GM10266 (cell line): ENCODE data around the gene MILR1.
"Not testable (repeated sequence)": the region's sequence is repeated elsewhere in the genome, so short reads cannot be mapped to it uniquely, and the experiment has no call there.

Experiments used
- DNase-seq: peaks from one replicate; pipeline ENCODE4 v3.0.0; 2012; ENCODE audit errors: extremely low spot score
- CTCF ChIP-seq: IDR thresholded peaks from 2 replicates; pipeline ENCODE4 v1.5.1; 2012; ENCODE audit warnings: mild to moderate bottlenecking, low read depth; ENCODE audit not compliant: control insufficient read depth, insufficient read depth; ENCODE audit errors: missing control alignments

The MILR1 gene

GRCh38 chr17:64449545-64449944 is 630 bp downstream of the MILR1 start:
- no peak for DNase-seq
- no peak for TF ChIP-seq CTCF

DNA sequence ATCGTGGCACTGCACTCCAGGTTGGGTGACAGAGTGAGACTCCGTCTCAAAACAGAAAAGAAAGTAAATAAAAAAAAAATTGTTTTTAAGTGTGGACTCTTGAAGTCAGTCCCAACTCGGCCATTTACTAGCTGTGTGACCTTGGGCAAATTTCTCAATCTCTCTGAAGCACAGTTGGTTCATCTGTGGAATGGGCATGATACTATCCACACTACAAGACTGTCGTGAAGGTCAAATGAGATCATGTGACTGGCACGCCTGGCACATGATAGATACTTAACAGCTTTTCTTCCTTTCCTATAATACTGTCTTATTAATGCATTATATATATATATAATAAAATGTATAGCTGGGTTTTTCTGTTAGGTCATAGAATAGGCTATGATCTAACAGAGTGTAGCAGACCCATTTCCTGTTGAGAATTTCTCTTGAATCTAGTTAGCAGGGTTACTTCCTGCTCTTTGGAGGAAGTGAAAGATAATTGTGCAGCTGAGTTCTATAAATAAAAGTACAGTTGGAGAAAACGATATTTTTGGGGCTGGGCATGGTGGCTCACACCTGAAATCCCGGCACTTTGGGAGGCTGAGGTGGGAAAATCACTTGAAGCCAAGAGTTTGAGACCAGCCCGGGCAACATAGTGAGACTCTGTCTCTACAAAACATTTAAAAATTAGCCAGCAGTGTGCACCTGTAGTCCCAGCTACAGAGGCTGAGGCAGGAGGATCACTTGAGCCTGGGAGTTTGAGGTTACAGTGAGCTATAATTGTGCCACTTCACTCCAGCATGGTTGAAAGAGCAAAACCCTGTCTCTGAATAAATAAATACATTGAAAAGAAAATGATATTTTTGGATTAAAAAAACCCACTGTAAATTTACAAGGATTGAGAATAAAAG is 7.3 kb downstream of the MILR1 start:
- peak; percentile 24 for DNase-seq

DNA sequence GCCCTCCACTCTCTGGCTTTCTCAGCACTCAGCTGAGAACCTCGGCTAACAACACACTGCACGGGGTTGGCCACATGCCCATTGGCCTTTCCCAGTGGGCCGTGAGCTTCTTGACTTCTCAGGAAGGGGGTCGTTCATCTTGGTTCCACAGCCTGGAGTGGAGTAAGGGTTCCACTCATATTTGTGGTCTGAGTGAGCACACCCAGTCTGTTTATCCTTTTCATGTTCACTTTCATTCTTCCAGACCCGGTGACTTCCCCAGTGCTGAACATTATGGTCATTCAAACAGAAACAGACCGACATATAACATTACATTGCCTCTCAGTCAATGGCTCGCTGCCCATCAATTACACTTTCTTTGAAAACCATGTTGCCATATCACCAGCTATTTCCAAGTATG is 8.2 kb downstream of the MILR1 start:
- no peak for DNase-seq
- no peak for TF ChIP-seq CTCF

More for the DNA sequence above, 7.3 kb downstream of the MILR1 start:
- TF ChIP-seq CTCF, result no peak

GRCh38 chr17:64458756-64459155 is 9.8 kb downstream of the MILR1 start:
- no peak for DNase-seq
- TF ChIP-seq CTCF, result no peak

DNA sequence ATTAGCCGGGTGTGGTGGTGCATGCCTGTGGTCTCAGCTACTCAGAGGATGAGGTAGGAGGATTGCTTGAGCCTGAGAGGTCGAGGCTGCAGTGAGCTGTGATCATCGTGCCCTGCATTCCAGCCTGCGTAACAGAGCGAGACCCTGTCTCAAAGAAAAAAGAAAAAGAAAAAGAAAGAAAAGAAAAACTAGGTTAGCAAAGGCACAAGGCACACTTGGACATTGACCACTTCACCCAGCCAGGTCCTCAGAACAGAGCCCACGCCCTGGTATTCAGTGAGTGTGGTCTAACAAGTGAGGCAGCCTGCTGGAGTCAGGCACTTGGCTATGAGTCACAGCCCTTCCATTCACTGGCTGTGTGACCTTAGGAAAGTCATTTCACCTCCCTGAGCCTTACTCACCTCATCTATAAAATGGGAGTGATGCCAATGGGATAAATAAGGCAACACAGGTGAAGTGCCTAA is 10.4 kb downstream of the MILR1 start:
- no peak for TF ChIP-seq CTCF
- no peak for DNase-seq

GRCh38 chr17:64459818-64460217 is 10.9 kb downstream of the MILR1 start:
- not testable (repeated sequence) for DNase-seq

- no peak for DNase-seq
- no peak for TF ChIP-seq CTCF
These were observed 12.0 kb downstream of the MILR1 start for GRCh38 chr17:64460955-64461354.
